Aorta (tissue), 5 donors: ENCODE data around the gene TSPAN11. TPM values are rescaled to one million over a fixed set of nuclear protein-coding genes. Genes with fewer than 3 reads are reported as not detected.
"Not testable (repeated sequence)": the region's sequence is repeated elsewhere in the genome, so short reads cannot be mapped to it uniquely, and the experiment has no call there.

Experiments
- ATAC-seq: fragments of 200-7000 bp; cut with Tn5 transposase; one replicate; pipeline ENCODE4 v1.9.1; 2022; ENCODE audit warnings: moderate library complexity; ENCODE audit not compliant: low FRiP score
- DNase-seq, 2 donors: peaks; one replicate each; pipeline ENCODE4 v3.0.0-alpha.2; 2020
- H3K27ac ChIP-seq, 2 donors: one replicate each; pipeline ENCODE4 v1.5.1; 2013; ENCODE audit warnings: low read length in 2 of 2, mild to moderate bottlenecking in 2 of 2, moderate library complexity in 2 of 2, control low read depth in 1 of 2, inconsistent platforms in 1 of 2, low read depth in 1 of 2
- H3K27me3 ChIP-seq, 2 donors: one replicate each; pipeline ENCODE4 v1.6.1; 2013; ENCODE audit warnings: control low read depth in 1 of 2, low read length in 1 of 2, mild to moderate bottlenecking in 1 of 2, moderate library complexity in 1 of 2; ENCODE audit not compliant: insufficient read depth in 2 of 2, control insufficient read depth in 1 of 2
- H3K36me3 ChIP-seq, 2 donors: one replicate each; pipeline ENCODE4 v1.6.1; 2013; ENCODE audit warnings: control low read depth in 1 of 2, low read length in 1 of 2, mild to moderate bottlenecking in 1 of 2; ENCODE audit not compliant: insufficient read depth in 2 of 2, control insufficient read depth in 1 of 2
- H3K4me1 ChIP-seq, 2 donors: one replicate each; pipeline ENCODE4 v1.6.1; 2013; ENCODE audit warnings: low read length in 2 of 2, control low read depth in 1 of 2, mild to moderate bottlenecking in 1 of 2, moderate library complexity in 1 of 2; ENCODE audit not compliant: insufficient read depth in 2 of 2, control insufficient read depth in 1 of 2
- H3K4me3 ChIP-seq, 2 donors: one replicate each; pipeline ENCODE4 v1.5.1; 2013; ENCODE audit warnings: low read length in 2 of 2, control low read depth in 1 of 2, mild to moderate bottlenecking in 1 of 2
- H3K9me3 ChIP-seq: one replicate; pipeline ENCODE4 v1.6.1; 2013; ENCODE audit warnings: mild to moderate bottlenecking, low read length; ENCODE audit not compliant: control insufficient read depth
- WGBS, 2 donors: extraction: QIAGEN DNeasy Blood & Tissue Kit; methylation state at CpG; one replicate each; pipeline ENCODE4 v1.1.7; 2013; 5-methylcytosine and 5-hydroxymethylcytosine counted together
- intact Hi-C, 2 donors: fragments of 100-400 bp; cut with DNase I; formaldehyde crosslinking; loops; one replicate each; pipeline versions ENCODE4 v1.14.2 to v1.15.0; 2022
- polyA plus RNA-seq, 2 donors: library from polyadenylated mRNA; stranded (reverse); fragments of 200-250 nt; gene quantifications; one replicate each; pipeline ENCODE4 v1.2.3, GENCODE V29; 2013
- total RNA-seq, 2 donors: library from RNA; stranded (reverse); fragmentation: NEBNext Ultra II Directional; extraction: Animal tissue kit (Norgen Biotek cat#: 25700); gene quantifications; one replicate each; pipeline ENCODE4 v1.2.1, GENCODE V29; 2021
- donor health status: healthy with polysubstance abuse.
- donor health status: Bipolar disorder and iron deficiency.
- donor health status: DM: no; HTN: no; CAD: no.
- donor health status: DM: no; HTN: no; CAD: no.
- donor health status: DM: yes; HTN: yes; CAD: no.

The TSPAN11 gene
- total and polyA plus RNA-seq, 4 donors = 0.03 to 14.1 (median 2.8) TPM; not detected in 1

DNA sequence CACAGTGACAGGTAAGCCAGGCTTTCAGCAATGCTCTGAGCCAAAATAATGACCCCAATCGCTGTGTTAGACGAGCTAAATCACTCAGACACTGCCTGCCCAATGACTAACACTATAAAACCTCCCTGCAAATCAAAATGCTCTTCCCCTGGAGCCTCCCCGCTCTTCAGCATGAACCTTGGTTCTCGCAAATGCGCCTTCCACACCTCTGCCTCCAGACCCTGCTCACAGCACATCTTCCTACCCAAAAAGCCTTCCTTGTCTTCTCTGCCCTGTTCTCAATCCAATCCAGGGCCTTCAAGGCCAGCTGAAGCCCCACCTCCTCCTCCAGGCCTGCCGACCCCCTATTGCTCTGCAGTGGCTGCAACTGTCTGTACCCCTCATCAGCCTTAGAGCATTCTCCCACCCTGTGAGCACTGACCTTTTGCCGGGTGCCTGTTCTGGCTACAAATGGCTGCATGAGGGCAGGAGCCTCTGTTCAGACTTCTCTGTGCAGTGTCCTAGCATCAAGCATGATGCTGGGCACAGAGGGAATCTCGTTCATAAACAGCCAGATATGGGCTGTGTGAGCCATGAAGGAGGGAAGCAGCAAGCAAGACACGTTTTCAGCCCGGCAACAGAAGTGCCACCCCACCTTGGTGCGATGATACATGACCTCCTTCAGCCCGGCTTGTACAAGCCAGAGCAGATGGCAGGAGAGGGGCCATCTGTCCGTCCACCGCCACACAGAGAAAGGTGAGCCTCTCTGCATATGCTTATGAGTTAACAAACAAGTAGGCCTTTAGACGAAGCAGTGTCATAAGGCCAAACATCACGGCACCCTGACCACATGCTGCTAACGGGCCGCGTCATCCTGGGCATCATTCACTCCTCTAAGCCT is 82.7 kb downstream of the TSPAN11 start:
- ATAC-seq (no peak), DNase-seq (no peak)
- Histone ChIP-seq H3K36me3 (no peaks in the 10 kb centered on the region), H3K4me1 (no peaks in the 10 kb centered on the region), H3K27ac (no peak overlapping the region), H3K4me3 (no peak overlapping the region), H3K27me3 (no peaks in the 10 kb centered on the region), H3K9me3 (no peaks in the 10 kb centered on the region)
- intact Hi-C loops = no loop called here
- 70 to 83% methylated on average over 19 of the region's 19 CpGs for WGBS, 2 donors

DNA sequence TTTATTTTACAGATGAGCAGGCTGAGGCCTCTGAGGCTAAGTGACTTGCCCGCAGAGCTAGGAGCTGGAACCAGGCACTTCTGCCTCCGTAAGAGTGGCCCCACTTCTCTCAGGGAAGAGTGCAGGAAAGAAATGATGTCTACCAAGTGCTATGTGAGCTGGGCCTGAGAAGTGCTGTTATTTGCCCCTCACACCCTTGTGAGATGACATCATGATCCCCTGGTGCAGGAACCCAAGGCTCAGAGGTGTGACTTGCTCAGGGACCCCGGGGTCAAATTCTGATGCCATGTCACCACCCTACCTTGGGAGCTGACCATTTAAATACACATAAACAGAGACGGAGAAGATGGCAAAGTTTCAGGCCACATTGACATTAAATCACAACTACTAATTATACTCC is 83.4 kb downstream of the TSPAN11 start:
- Histone ChIP-seq H3K4me3 (no peak overlapping the region), H3K36me3 (no peaks in the 10 kb centered on the region), H3K9me3 (no peaks in the 10 kb centered on the region), H3K27me3 (no peaks in the 10 kb centered on the region), H3K27ac (no peak overlapping the region), H3K4me1 (no peaks in the 10 kb centered on the region)
- 87 to 89% methylated on average over 4 of the region's 4 CpGs for WGBS, 2 donors
- intact Hi-C loops = no loop called here
- no peak for DNase-seq
- ATAC-seq = no peak

DNA sequence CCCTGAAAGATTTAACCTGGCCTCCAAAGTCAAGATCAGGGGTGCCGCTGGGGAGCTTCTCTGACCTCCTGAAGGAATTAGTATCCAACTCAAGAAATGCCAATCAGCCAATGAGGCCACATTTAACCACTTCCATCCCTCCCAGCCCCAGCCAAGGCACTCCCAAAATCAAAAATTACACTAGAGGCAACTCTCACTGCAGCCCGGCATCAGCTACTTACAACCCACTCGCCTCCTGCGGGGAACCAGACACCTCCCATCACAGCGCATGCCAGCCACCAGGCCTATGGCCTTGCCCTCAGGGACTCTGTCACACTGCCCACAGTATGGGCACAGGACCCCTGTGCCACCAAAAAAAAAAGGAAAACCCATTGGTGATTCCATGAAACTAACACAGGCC is 84.8 kb downstream of the TSPAN11 start:
- ATAC-seq = no peak
- intact Hi-C loops = no loop called here
- 79 to 96% methylated on average over 5 of the region's 5 CpGs for WGBS, 2 donors
- no peak overlapping the region for H3K27ac ChIP-seq
- H3K36me3 ChIP-seq = no peaks in the 10 kb centered on the region
- no peaks in the 10 kb centered on the region for H3K4me1 ChIP-seq
- H3K4me3 ChIP-seq = no peak overlapping the region
- H3K27me3 ChIP-seq = no peaks in the 10 kb centered on the region
- DNase-seq = no peak
- H3K9me3 ChIP-seq = no peaks in the 10 kb centered on the region

DNA sequence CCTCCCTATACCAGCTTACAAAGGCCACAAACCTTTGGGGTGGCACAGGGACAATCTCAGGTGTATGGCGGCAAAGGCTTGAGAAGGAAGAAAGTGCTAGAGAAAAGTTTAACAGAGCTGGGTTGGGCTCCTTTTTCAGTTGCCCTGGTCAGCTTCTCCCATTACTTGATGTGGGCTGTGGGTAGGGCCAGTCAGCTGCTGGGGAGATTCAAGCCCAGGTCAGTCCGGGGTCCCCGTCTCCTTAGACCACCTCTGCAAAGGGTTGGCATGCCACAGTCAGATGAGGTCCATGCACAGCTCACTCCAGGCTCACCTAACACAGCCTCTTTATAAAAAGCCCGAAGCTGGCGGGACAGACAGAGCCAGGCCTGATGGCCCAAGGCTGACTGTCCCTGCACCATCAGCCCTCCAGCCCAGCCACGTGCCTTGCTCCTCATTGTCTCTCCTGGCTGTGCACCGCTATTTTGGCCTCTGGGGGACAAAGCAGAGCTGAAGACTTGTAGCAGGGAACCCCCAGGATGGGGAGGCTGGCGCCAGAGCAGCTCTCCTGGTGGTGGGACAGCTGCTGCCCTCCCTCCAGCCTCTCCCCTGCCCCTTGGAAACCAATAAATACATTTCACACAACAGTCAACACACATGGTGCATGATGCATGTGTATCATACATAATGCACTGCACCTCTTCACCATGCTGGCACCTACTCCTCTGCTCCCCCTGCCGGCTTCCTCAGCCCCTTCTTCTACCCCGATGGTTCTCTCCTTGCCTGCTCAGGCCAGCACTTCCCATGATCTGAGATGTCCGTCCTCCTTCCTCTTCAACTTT is 85.4 kb downstream of the TSPAN11 start:
- no peak for DNase-seq
- no peaks in the 10 kb centered on the region for H3K27me3 ChIP-seq
- H3K4me1 ChIP-seq = no peaks in the 10 kb centered on the region
- H3K27ac ChIP-seq = no peak overlapping the region
- ATAC-seq = no peak
- intact Hi-C loops = no loop called here
- no peak overlapping the region for H3K4me3 ChIP-seq
- WGBS, 2 donors = 82 to 85% methylated on average over 10 to 11 of the region's 11 CpGs
- H3K9me3 ChIP-seq = no peaks in the 10 kb centered on the region
- H3K36me3 ChIP-seq = no peaks in the 10 kb centered on the region

DNA sequence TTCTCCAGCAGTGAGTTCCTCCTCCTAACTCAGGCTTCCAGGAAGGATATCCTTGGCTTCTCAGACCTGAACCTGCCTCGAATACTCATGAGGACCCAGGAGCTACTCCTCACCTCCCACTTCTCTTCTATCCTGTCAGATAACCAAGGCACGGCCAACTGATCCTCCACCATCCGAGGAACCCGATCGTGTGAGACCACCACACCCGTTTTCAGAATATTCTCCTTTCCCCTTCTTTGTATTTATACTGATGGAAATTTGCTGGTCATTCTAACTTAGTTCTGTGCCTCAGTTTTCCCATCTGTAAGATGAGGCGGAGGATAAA is 86.0 kb downstream of the TSPAN11 start:
- DNase-seq, H3K27ac ChIP-seq, H3K36me3 ChIP-seq, intact Hi-C loops, ATAC-seq, H3K4me1 ChIP-seq, H3K27me3 ChIP-seq, H3K9me3 ChIP-seq, H3K4me3 ChIP-seq: not testable (repeated sequence)
- WGBS, 2 donors = 88 to 89% methylated on average over 7 of the region's 7 CpGs

DNA sequence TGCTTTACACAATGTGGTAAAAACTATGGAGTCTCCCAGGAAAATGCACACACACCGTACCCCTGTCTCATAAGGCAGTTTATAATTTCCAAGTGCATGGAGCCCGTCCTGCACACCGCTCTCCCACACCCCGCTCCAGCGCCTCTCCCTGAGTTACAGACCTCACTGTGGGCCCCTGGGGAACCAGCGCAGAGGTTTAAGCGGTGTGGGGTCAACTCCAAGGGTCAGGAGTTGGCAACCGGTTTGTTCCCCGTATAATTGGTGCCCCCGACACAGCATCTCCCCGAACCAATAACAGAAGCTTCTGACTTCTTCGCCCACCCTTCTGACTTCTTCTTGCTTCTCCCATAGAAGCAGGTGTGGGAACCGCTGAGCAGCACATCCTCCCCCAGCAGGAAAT is 88.7 kb downstream of the TSPAN11 start:
- DNase-seq = no peak
- ATAC-seq = no peak
- intact Hi-C loops = no loop called here
- H3K27ac ChIP-seq = no peak overlapping the region
- no peaks in the 10 kb centered on the region for H3K4me1 ChIP-seq
- H3K9me3 ChIP-seq = no peaks in the 10 kb centered on the region
- WGBS, 2 donors = 87 to 89% methylated on average over 13 of the region's 13 CpGs
- H3K36me3 ChIP-seq = no peaks in the 10 kb centered on the region
- no peak overlapping the region for H3K4me3 ChIP-seq
- H3K27me3 ChIP-seq = no peaks in the 10 kb centered on the region

DNA sequence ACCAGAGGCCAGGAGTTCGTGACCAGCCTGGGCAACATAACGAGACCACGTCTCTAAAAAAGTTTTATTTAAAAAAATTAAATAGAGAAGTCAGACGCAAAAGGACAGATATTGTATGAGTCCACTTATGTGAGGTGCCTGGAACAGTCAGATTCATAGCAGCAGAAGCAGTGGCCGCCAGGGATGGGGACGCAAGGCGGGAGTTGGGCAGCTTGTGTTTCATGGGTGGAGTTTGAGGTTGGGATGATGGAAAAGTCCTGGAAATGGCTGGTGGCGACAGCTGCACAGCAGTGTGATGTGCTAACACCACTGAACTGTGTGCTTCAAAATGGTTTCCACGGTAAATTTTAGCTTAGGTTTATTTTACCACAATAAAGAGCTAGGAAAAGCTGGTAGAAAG is 89.5 kb downstream of the TSPAN11 start:
- no peaks in the 10 kb centered on the region for H3K27me3 ChIP-seq
- no peak overlapping the region for H3K4me3 ChIP-seq
- H3K27ac ChIP-seq = no peak overlapping the region
- H3K9me3 ChIP-seq = no peaks in the 10 kb centered on the region
- no peaks in the 10 kb centered on the region for H3K36me3 ChIP-seq
- DNase-seq (no peak), ATAC-seq (no peak)
- whole genome bisulfite sequencing, 2 donors = 76 to 81% methylated on average over 9 of the region's 9 CpGs
- intact Hi-C loops = no loop called here
- no peaks in the 10 kb centered on the region for H3K4me1 ChIP-seq

DNA sequence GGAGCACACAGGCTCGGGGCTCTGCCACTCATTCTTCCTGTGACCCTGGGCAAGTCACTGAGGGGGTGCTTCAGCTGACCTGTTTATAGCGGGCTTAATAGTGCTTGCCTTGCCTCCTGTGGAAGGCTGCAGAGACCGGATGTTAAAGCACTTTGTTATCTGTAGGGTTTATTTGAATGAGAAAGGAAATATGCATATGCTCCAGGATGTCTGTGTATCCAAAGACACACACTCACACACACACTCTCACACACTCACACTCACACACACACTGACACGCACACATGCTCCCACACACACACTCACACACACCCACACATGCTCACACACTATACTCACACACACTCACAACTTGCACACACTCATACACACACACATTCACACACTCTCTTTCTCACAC is 91.0 kb downstream of the TSPAN11 start:
- no peak for ATAC-seq
- no peaks in the 10 kb centered on the region for H3K27me3 ChIP-seq
- no peaks in the 10 kb centered on the region for H3K36me3 ChIP-seq
- intact Hi-C loops = no loop called here
- no peak overlapping the region for H3K4me3 ChIP-seq
- no peak overlapping the region for H3K27ac ChIP-seq
- no peak for DNase-seq
- no peaks in the 10 kb centered on the region for H3K9me3 ChIP-seq
- 80 to 84% methylated on average over 4 of the region's 4 CpGs for WGBS, 2 donors
- H3K4me1 ChIP-seq = no peaks in the 10 kb centered on the region
